NT2/D1 (cell line): ENCODE data around the gene TASOR2.

Experiments used
- DNase-seq: peaks from one replicate; pipeline ENCODE4 v3.0.0-alpha.2; 2011; ENCODE audit warnings: low read depth, low spot score
- H3K27me3 ChIP-seq: 2 replicates; pipeline ENCODE4 v1.6.0; 2011; ENCODE audit warnings: mild to moderate bottlenecking; ENCODE audit not compliant: insufficient read length, insufficient read depth
- H3K36me3 ChIP-seq: 2 replicates; pipeline ENCODE4 v1.6.1; 2011; ENCODE audit warnings: mild to moderate bottlenecking, low read length, mixed read lengths; ENCODE audit not compliant: insufficient read depth, insufficient read length
- H3K4me1 ChIP-seq: 2 replicates; pipeline ENCODE4 v1.5.1; 2011; ENCODE audit not compliant: insufficient read depth, insufficient read length
- H3K4me3 ChIP-seq: 2 replicates; pipeline ENCODE4 v1.5.1; 2011; ENCODE audit warnings: low read depth; ENCODE audit not compliant: insufficient read length
- H3K9ac ChIP-seq: 2 replicates; pipeline ENCODE4 v1.6.0; 2011; ENCODE audit warnings: low read depth; ENCODE audit not compliant: insufficient read length
- H3K9me3 ChIP-seq: 2 replicates; pipeline ENCODE4 v1.5.1; 2011; ENCODE audit warnings: mild to moderate bottlenecking, low read length; ENCODE audit not compliant: insufficient read depth
- SUZ12 ChIP-seq: IDR thresholded peaks from 2 replicates; pipeline ENCODE4 v1.6.1; 2011; ENCODE audit not compliant: insufficient read length, insufficient read depth; ENCODE audit errors: extremely low read depth
- YY1 ChIP-seq: IDR thresholded peaks from 2 replicates; pipeline ENCODE4 v1.6.1; 2011; ENCODE audit not compliant: insufficient read length, insufficient read depth
- ZNF274 ChIP-seq: IDR thresholded peaks from 2 replicates; pipeline ENCODE4 v1.6.1; 2011; ENCODE audit warnings: mild to moderate bottlenecking, low read depth, low read length

TASOR2 gene

DNA sequence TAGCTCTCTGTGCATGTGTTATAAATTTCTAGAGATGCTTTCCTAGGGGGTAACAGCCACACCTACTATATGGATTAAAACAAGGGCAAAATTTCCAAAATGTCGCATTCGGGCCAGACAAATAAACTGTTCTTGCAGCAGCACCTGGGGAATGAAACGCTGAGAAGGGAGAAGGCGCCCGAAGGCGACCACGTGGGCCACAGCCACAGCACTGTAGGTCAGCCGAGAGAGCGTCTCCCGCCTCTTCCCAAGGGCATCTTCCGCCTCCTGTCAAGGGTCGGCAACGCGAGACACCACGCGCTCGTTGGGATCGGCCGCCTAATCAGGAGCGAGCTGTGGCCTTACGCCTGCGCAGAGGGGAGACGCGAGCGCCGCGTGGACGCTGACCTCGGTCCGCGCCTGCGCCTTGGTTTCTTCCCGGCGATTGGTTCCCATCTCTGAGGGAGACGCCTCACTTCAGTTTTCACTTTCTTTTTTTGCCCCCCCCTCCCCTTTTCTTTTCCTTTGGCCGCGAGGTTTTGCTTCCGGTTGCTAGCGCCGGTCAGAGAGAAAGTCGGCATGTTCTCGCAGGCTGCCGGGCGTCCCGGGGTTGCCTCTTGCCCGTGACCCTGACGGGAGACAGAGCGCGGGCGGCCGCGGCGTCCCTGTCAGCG lies at the start of gene TASOR2:
Gene TASOR2 (plus strand): TSS at position 521 of the 653 bp plus-strand sequence. CDS start 35,805 bp downstream, outside the sequence.
- H3K9me3 ChIP-seq = peaks cover 7% of the 10 kb centered on the region
- peaks cover 5% of the 10 kb centered on the region for H3K36me3 ChIP-seq
- H3K27me3 ChIP-seq = no peaks in the 10 kb centered on the region
- peak within 1 kb of the TSS; percentile 84 for H3K9ac ChIP-seq
- H3K4me3 ChIP-seq = peak within 1 kb of the TSS; percentile 80
- no peaks in the 10 kb centered on the region for H3K4me1 ChIP-seq
- TF ChIP-seq ZNF274 = no peak
- TF ChIP-seq SUZ12 = no peak
- no peak for TF ChIP-seq YY1
- DNase-seq = peak; percentile 88

- Histone ChIP-seq H3K9ac (no peak overlapping the region), H3K4me3 (no peak overlapping the region), H3K27me3 (no peaks in the 10 kb centered on the region), H3K4me1 (no peaks in the 10 kb centered on the region), H3K9me3 (no peaks in the 10 kb centered on the region), H3K36me3 (peaks cover 9% of the 10 kb centered on the region)
- no peak for DNase-seq
- TF ChIP-seq SUZ12 (no peak), YY1 (no peak), ZNF274 (no peak)
Measured at GRCh38 chr10:5634918-5635317, 49.7 kb upstream of the TASOR2 start.

GRCh38 chr10:5638494-5638893 lies 46.1 kb upstream of the TASOR2 start:
- no peak for TF ChIP-seq SUZ12
- no peak for TF ChIP-seq ZNF274
- TF ChIP-seq YY1 = no peak
- no peak overlapping the region for H3K4me3 ChIP-seq
- DNase-seq = no peak
- no peaks in the 10 kb centered on the region for H3K27me3 ChIP-seq
- peaks cover 27% of the 10 kb centered on the region for H3K36me3 ChIP-seq
- no peaks in the 10 kb centered on the region for H3K4me1 ChIP-seq
- no peaks in the 10 kb centered on the region for H3K9me3 ChIP-seq
- no peak overlapping the region for H3K9ac ChIP-seq

DNA sequence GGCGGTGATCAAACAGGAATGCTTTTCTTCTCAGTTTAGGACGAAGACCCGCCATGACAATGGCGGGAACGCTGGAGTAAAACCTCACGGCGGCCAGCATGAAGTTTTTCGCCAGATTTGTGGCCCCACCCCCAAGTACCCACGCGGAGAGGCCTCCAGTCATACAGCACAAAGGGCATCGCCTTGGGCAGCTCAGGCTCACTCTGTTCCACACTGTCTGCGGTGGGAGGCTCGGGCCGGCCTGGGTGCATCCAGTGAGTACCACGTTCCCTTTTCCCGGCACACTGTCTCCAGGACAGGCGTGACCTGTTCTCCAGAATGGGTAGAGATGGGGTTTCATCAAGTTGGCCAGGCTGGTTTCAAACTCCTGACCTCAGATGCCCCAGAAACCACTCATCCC lies 45.6 kb upstream of the TASOR2 start:
- no peak for DNase-seq
- Histone ChIP-seq H3K9ac (no peak overlapping the region), H3K36me3 (peaks cover 27% of the 10 kb centered on the region), H3K9me3 (no peaks in the 10 kb centered on the region), H3K27me3 (no peaks in the 10 kb centered on the region), H3K4me1 (no peaks in the 10 kb centered on the region), H3K4me3 (no peak overlapping the region)
- no peak for TF ChIP-seq ZNF274
- no peak for TF ChIP-seq YY1
- no peak for TF ChIP-seq SUZ12

- Histone ChIP-seq H3K27me3 (no peaks in the 10 kb centered on the region), H3K9ac (no peak overlapping the region), H3K9me3 (no peaks in the 10 kb centered on the region), H3K4me3 (no peak overlapping the region), H3K36me3 (peaks cover 27% of the 10 kb centered on the region), H3K4me1 (no peaks in the 10 kb centered on the region)
- TF ChIP-seq SUZ12 = no peak
- TF ChIP-seq YY1 = no peak
- TF ChIP-seq ZNF274 = no peak
- DNase-seq = no peak
Measured at GRCh38 chr10:5640036-5640435, 44.6 kb upstream of the TASOR2 start.

- TF ChIP-seq ZNF274 (no peak), YY1 (no peak), SUZ12 (no peak)
- peaks cover 27% of the 10 kb centered on the region for H3K36me3 ChIP-seq
- H3K4me3 ChIP-seq = no peak overlapping the region
- DNase-seq = no peak
- no peaks in the 10 kb centered on the region for H3K27me3 ChIP-seq
- H3K9ac ChIP-seq = no peak overlapping the region
- H3K4me1 ChIP-seq = no peaks in the 10 kb centered on the region
- H3K9me3 ChIP-seq = no peaks in the 10 kb centered on the region
Measured at GRCh38 chr10:5640501-5640900, 44.1 kb upstream of the TASOR2 start.

- Histone ChIP-seq H3K4me1 (no peaks in the 10 kb centered on the region), H3K27me3 (no peaks in the 10 kb centered on the region), H3K4me3 (no peak overlapping the region), H3K9ac (no peak overlapping the region), H3K36me3 (peaks cover 27% of the 10 kb centered on the region), H3K9me3 (no peaks in the 10 kb centered on the region)
- TF ChIP-seq ZNF274 (no peak), YY1 (no peak), SUZ12 (no peak)
- DNase-seq = no peak
Measured at GRCh38 chr10:5641501-5641900, 43.1 kb upstream of the TASOR2 start.
